Hepatic stellate cell (primary cell): ENCODE measurements around the gene MS4A10.
"Not testable (repeated sequence)": the region's sequence is repeated elsewhere in the genome, so short reads cannot be mapped to it uniquely, and the experiment has no call there.

Experiments used
- DNase-seq: peaks from one replicate; pipeline ENCODE4 v3.0.0; 2011; ENCODE audit warnings: low spot score

MS4A10 gene

GRCh38 chr11:60785136-60785535 lies at the start of gene MS4A10:
Gene MS4A10 (plus strand): TSS chr11:60785333. CDS start chr11:60790336, 5,003 bp downstream.
- DNase-seq: no peak

GRCh38 chr11:60739114-60739513 lies 46.0 kb upstream of the MS4A10 start:
- DNase-seq: no peak

GRCh38 chr11:60740573-60740972 lies 44.6 kb upstream of the MS4A10 start:
- no peak for DNase-seq

DNA sequence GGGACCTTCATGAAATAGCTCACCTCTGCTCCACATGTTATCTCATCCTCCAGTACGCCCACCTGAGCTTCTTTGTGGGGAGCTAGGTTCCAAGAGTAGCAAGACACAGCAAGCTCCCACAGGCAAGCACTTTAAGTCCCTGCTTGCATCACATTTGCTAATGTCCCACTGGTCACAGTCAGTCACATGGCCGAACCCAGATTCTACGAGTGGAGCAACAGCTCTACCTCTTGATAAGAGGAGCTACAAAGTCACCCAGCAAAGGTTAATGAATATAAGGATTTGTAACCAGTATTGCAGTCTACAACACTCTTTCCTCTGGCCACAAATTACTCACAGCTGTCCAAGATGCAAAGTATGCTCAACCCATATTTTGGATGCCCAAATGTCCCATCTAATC lies 43.7 kb upstream of the MS4A10 start:
- no peak for DNase-seq

DNA sequence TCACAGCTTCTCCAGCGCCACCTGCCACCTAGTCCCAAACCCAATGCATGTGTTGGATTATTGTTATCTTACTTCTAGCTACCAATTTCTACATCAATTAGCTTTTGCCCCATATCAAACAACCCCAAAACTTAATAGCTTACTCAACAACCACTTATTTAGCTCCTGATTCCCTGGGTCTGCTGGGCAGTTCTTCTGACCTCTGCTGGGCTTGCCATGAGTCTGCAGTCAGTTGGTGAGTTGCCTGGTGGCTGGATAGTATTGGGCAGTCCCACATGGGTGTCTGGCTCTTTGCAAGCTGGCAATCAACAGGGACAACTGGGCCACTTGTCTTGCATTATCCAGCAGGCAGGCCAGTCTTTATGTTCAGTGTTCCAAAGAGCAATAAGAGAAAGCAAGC lies 42.1 kb upstream of the MS4A10 start:
- no peak for DNase-seq

GRCh38 chr11:60744114-60744513 lies 41.0 kb upstream of the MS4A10 start:
- no peak for DNase-seq

- no peak for DNase-seq
Observed at GRCh38 chr11:60747359-60747873, 37.7 kb upstream of the MS4A10 start.

- DNase-seq: no peak
Observed at GRCh38 chr11:60748225-60748624, 36.9 kb upstream of the MS4A10 start.

DNA sequence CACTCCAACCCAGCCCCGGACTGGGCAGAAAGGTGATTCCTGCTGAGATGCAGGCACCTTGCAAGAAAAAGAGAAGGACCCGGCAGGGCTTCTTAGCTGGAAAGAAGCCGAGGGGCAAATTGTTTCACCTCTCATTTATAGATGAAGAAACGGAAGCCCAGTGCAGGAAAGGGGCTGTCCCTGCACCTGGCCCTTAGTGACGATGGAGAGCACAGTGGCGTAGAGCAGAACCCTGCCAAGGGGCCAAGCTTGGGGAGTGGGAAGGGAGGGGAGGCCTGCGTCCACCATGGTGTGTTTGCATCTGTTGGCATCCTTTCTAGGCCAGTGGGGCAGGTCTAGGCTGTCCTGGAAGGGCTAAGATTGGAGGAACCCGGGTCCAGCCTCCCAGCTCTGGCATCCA lies 36.3 kb upstream of the MS4A10 start:
- DNase-seq: no peak

DNA sequence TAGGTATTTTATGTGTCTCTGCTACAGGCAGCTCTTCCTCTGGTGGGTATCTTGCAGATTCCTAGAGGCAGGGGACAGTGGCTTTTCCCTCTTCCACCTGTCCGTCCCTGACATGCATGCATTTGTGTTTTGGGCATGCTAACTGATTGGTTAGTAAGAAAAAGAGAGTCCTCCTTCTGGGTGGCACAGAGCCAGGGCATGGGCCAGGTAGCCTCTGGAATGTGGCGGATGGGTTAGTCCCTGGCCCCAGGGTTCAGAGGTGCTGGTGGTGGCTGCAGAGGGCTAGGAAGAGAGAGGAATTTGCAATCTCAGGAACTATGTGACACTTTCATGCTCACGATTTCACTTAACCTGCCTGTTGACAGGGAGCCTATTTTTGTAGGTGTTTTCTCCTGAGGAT lies 34.2 kb upstream of the MS4A10 start:
- no peak for DNase-seq

GRCh38 chr11:60753309-60753708 lies 31.8 kb upstream of the MS4A10 start:
- DNase-seq: no peak

- no peak for DNase-seq
Observed at GRCh38 chr11:60754887-60755286, 30.2 kb upstream of the MS4A10 start.

DNA sequence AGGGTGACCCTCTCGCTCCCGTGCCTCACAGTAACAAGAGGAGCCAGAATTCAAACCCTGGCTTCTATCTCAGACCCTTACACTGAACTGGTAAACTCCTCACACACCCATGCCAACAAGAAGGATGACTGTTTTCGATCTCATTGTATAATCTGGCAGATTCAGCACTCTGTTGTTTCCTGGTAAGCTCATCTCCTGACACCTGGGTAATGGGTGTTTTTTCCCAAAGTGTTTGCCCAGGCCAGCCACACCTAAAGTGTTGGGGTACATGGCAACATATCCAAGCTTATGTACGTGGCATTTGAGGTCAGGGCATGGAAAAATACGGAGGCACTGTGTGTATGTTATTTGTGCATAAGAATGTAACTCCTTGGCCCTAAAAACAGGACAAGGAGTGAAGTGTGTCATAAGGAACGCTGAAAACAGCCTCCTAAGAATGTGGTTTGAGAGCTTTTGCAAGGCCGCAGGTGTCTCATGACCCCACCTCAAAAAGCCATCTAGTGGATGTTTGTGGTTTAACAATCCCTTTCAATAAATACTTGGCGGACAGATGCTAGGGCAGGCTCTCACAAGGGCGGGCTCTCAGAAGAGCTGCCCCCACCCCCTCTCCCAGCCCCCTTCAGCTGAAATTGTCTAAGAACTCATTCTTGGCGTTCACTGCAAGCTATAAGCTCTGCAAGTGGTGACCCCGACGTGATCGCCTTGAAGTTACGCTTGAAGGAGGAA lies 28.7 kb upstream of the MS4A10 start, which contains the start of gene MS4A15:
Gene MS4A15, plus strand, starts transcription at position 561 of the 726 bp plus-strand sequence. CDS start 6,867 bp downstream, outside the sequence.
- no peak for DNase-seq

- DNase-seq: no peak
Observed at GRCh38 chr11:60757231-60757800, 27.8 kb upstream of the MS4A10 start.

DNA sequence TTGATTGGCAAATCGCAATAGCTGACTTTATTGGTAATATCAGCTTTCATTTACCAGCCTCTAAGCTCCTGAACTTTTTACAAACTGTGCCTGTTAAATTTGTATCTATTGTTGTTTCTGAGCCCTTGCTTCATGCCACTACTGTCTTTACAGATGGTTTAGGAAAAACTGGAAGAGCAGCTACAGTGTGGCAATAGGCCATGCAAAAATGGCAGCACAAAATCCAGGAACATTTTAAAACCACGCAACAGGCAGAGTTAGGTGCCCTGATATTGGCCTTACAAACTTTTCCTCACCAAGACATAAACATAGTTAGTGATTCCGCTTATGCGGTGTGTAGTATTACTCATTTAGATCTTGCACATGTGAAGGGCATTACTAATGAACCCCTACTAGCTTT lies 26.5 kb upstream of the MS4A10 start:
- not testable (repeated sequence) for DNase-seq

DNA sequence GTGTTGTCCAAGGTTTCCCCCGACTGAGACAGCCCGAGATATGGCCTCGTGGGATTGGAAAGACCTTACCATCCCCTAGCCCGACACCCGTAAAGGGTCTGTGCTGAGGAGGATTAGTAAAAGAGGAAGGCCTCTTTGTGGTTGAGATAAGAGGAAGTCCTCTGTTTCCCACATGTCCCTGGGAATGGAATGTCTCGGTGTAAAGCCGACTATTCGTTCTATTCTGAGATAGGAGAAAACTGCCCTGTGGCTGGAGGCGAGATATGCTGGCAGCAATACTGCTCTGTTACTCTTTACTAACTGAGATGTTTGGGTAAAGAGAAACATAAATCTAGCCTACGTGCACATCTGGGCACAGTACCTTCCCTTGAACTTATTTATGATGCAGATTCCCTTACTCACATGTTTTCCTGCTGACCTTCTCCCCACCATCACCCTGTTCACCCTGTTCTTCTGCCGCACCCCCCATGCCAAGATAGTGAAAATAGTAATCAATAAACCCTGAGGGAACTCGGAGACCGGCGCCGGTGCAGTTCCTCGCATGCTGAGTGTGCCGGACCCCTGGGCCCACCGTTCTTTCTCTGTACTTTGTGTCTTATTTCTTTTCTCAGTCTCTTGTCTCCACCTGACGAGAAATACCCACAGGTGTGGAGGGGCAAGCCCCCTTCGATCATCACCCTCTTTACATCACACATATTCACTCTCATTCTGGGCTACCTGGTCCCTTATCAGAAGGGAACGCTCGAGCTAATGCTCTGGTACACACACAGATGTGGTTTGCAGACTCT lies 25.5 kb upstream of the MS4A10 start:
- not testable (repeated sequence) for DNase-seq

- DNase-seq: no peak
Observed at GRCh38 chr11:60761436-60762190, 23.5 kb upstream of the MS4A10 start.

DNA sequence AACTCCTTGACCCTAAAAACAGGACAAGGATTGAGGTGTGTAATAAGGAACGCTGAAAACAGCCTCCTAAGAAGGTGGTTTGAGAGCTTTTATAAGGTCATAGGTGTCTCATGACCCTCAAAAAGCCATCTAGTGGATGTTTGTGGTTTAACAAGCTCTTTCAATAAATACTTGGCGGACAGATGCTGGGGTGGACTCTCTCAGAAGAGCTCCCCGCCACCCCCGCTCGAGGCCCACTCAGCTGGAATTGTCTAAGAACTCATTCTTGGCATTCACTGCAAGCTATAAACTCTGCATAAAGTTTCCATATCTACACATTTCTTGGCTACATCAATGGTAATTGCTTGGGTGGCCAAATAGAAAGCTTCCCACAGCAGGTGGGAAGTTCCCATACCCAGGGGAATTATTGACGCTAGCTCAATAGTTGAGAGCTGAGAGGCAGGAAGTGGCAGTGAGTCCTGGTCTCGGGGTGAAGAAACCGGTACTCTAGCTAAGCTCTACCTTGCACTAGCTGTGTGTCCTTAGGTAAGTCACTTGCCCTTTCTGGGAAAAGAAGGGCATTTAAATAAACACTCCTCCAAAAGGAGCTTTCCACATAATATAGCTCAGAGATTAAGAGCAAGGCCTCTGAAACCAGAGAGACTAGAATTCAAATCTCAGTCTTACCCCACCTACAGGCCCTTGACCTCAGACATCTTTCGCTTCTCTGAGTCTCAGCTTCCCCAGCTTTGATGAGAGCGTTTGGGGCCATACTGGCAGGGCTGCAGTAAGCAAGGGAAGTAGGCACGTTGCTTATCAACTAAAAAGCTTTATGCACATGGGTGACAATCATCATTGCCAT lies 22.1 kb upstream of the MS4A10 start:
- no peak for DNase-seq

GRCh38 chr11:60763692-60764369 lies 21.3 kb upstream of the MS4A10 start:
- DNase-seq: no peak

DNA sequence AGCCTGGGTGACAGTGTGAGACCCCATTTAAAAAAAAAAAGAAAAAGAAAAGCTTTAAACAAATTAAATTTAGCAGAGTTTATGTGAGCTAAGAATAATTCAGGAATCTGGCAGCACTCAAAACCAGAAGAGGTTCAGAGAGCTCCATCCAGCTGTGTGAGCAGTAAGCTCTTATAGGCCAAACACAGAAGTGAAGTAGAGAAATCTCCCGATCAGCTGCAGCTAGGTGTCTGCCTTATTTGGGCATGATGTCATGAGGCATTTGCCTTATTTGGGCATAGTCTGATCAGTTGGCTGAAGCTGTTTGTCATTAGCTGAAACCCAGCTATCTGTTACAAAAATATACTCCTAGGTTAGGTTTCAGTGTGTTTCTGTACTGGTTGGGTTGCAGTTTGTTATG lies 20.3 kb upstream of the MS4A10 start:
- no peak for DNase-seq

- DNase-seq: no peak
Observed at GRCh38 chr11:60765355-60765754, 19.8 kb upstream of the MS4A10 start.
